HG03521 (cell line): ENCODE data around the gene NMUR1.

Experiments used
- ATAC-seq: cut with Tn5 transposase; IDR thresholded peaks from one replicate; pipeline ENCODE4 v1.9.1; 2021; ENCODE audit warnings: mild to moderate bottlenecking, moderate library complexity; ENCODE audit not compliant: unreplicated experiment

Gene NMUR1

GRCh38 chr2:231554748-231555545, 24.7 kb upstream of the NMUR1 start:
- no peak for ATAC-seq

- ATAC-seq, result no peak
Observed at GRCh38 chr2:231554327-231554726, 24.1 kb upstream of the NMUR1 start.

GRCh38 chr2:231552752-231553151, 22.5 kb upstream of the NMUR1 start:
- ATAC-seq, result no peak

- ATAC-seq, result no peak
Observed at GRCh38 chr2:231549446-231550239, 19.4 kb upstream of the NMUR1 start.

- no peak for ATAC-seq
Observed at GRCh38 chr2:231548752-231549151, 18.5 kb upstream of the NMUR1 start.

GRCh38 chr2:231547315-231548110, 17.3 kb upstream of the NMUR1 start:
- no peak for ATAC-seq

- ATAC-seq, result peak; percentile 0
Observed at GRCh38 chr2:231546014-231546715, 15.9 kb upstream of the NMUR1 start.

- ATAC-seq, result peak; percentile 96
Observed at GRCh38 chr2:231545105-231545902, 15.1 kb upstream of the NMUR1 start.

GRCh38 chr2:231542136-231542535, 11.9 kb upstream of the NMUR1 start:
- no peak for ATAC-seq

- no peak for ATAC-seq
Observed at GRCh38 chr2:231541645-231542044, 11.4 kb upstream of the NMUR1 start.

GRCh38 chr2:231539991-231540390, 9.7 kb upstream of the NMUR1 start:
- no peak for ATAC-seq

- ATAC-seq, result no peak
Observed at GRCh38 chr2:231535961-231536360, 5.7 kb upstream of the NMUR1 start.

GRCh38 chr2:231533777-231534125, 3.5 kb upstream of the NMUR1 start:
- no peak for ATAC-seq

- ATAC-seq, result no peak
Observed at GRCh38 chr2:231533086-231533776, 3.0 kb upstream of the NMUR1 start.

GRCh38 chr2:231532756-231533035, 2.5 kb upstream of the NMUR1 start:
- ATAC-seq, result no peak

GRCh38 chr2:231531883-231532755, 1.9 kb upstream of the NMUR1 start:
- no peak for ATAC-seq

GRCh38 chr2:231531466-231531865, 1.2 kb upstream of the NMUR1 start:
- no peak for ATAC-seq

GRCh38 chr2:231528636-231529030, 1.6 kb downstream of the NMUR1 start:
- ATAC-seq, result no peak
